Cardiac fibroblast (primary cell): ENCODE data around the gene OR51A7.
"Not testable (repeated sequence)": the region's sequence is repeated elsewhere in the genome, so short reads cannot be mapped to it uniquely, and the experiment has no call there.

ENCODE experiments used
- DNase-seq, 2 donors: peaks; one replicate each; pipeline versions ENCODE4 v3.0.0 to v3.0.0-alpha.2; 2010; ENCODE audit warnings: low read depth in 2 of 2
- H3K4me3 ChIP-seq, 2 donors: replicated peaks in 1 of 2; 1 replicate in 1 of 2; 2 replicates in 1 of 2; pipeline ENCODE4 v1.5.1; 2011; ENCODE audit warnings: low read depth in 2 of 2, low read length in 2 of 2, mild to moderate bottlenecking in 2 of 2, moderate library complexity in 1 of 2
- TF ChIP-seq, protein P1 (sequence below): IDR thresholded peaks from one replicate; pipeline ENCODE4 v1.5.1; 2011; ENCODE audit warnings: low read depth, mild to moderate bottlenecking, low read length, inconsistent platforms

OR51A7 gene

DNA sequence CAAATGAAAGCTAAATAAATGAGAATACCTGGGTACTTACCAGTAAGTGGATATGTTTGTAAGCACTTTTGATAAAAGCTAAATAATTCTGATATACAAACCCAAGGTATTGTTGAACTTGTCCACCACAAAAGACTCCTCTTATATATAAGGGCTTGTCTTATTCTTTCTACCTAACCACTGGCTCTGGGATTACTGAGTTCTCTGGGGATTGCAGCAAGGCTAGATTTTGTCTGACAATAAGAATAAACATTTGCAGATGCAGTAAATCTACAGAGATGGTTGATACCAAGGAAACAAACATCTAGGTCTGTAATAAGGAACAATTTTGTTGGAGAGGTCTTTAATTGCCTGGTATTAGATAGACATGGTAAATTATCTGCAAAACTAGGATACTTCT, 43.9 kb downstream of the OR51A7 start, which contains the start of gene OR51A4:
OR51A4 (minus strand) TSS at position 101 of the 400 bp plus-strand sequence. CDS start 505 bp downstream, outside the sequence.
- no peak for DNase-seq
- no peak within 1 kb of the TSS for H3K4me3 ChIP-seq
- TF ChIP-seq, protein P1, sequence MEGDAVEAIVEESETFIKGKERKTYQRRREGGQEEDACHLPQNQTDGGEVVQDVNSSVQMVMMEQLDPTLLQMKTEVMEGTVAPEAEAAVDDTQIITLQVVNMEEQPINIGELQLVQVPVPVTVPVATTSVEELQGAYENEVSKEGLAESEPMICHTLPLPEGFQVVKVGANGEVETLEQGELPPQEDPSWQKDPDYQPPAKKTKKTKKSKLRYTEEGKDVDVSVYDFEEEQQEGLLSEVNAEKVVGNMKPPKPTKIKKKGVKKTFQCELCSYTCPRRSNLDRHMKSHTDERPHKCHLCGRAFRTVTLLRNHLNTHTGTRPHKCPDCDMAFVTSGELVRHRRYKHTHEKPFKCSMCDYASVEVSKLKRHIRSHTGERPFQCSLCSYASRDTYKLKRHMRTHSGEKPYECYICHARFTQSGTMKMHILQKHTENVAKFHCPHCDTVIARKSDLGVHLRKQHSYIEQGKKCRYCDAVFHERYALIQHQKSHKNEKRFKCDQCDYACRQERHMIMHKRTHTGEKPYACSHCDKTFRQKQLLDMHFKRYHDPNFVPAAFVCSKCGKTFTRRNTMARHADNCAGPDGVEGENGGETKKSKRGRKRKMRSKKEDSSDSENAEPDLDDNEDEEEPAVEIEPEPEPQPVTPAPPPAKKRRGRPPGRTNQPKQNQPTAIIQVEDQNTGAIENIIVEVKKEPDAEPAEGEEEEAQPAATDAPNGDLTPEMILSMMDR: no peak

DNA sequence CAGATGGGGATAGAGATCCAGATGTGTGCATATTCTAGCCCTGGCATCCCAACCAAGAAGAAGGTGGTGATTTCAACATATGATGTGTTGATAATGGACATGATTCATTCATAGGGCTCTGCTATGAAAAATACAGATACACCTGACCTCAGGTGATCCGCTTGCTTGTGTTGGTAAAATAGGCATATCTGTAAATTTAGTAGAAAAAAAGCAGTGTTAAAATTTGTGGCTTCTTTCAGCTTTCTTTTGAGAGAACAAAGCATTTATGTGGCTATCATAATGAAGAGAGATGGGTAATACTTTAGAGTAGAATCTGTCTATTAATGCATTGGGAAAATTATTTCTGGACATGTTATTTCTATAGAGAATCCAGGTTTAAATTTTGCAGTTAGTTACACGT, 52.0 kb downstream of the OR51A7 start, which contains the start of gene OR51A2:
OR51A2 (minus strand) TSS at position 101 of the 400 bp plus-strand sequence; CDS start at position 101, 0 bp downstream.
- not testable (repeated sequence) for H3K4me3 ChIP-seq, DNase-seq

DNA sequence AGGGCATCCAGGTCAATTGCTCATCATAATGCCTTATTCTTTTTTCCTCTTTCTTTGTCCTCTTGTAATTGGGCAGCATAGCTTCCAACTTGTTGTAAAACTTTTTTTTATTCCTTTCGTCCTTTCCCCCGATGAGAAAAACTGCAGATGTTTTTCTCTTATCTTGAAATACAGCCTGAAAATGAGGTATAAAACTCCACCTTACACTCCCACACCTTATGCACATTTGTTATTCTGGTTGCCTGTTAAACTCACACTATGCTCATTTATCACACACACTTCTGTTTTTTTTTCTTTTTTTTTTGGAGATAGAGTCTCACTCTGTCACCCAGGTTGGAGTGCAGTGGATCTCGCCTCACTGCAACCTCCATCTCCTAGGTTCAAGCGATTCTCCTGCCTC, 53.8 kb downstream of the OR51A7 start:
- DNase-seq: no peak
- TF ChIP-seq, protein P1: no peak
- H3K4me3 ChIP-seq: no peak overlapping the region
